CD4-positive, alpha-beta T cell treated with Interleukin-12 subunit alpha and Interleukin-12 subunit beta, for 1 hour (primary cell): ENCODE data around the gene OBP2B.
A peak's percentile ranks its signal among the peaks of the same experiment; 100 is the strongest.
"Not testable (repeated sequence)": the region's sequence is repeated elsewhere in the genome, so short reads cannot be mapped to it uniquely, and the experiment has no call there.

Source experiments
- DNase-seq: peaks from one replicate; pipeline ENCODE4 v3.0.0-alpha.2; 2020

OBP2B gene

GRCh38 chr9:133200631-133201030 lies 8.4 kb downstream of the OBP2B start:
- no peak for DNase-seq

GRCh38 chr9:133199648-133200321 lies 9.3 kb downstream of the OBP2B start:
- DNase-seq, result peak; percentile 54

GRCh38 chr9:133195029-133195428 lies 14.0 kb downstream of the OBP2B start:
- no peak for DNase-seq

GRCh38 chr9:133194597-133194996 lies 14.5 kb downstream of the OBP2B start:
- no peak for DNase-seq

GRCh38 chr9:133191989-133192388 lies 17.1 kb downstream of the OBP2B start:
- DNase-seq, result no peak

- DNase-seq, result no peak
These were observed 19.2 kb downstream of the OBP2B start for GRCh38 chr9:133189826-133190225.

GRCh38 chr9:133188843-133189180 lies 20.2 kb downstream of the OBP2B start:
- no peak for DNase-seq

- no peak for DNase-seq
These were observed 20.8 kb downstream of the OBP2B start for GRCh38 chr9:133188006-133188842.

GRCh38 chr9:133187561-133188005 lies 21.5 kb downstream of the OBP2B start:
- DNase-seq, result no peak

- DNase-seq, result no peak
These were observed 22.3 kb downstream of the OBP2B start for GRCh38 chr9:133186736-133187135.

GRCh38 chr9:133184971-133185370 lies 24.1 kb downstream of the OBP2B start:
- DNase-seq, result peak; percentile 49

- DNase-seq, result no peak
These were observed 26.9 kb downstream of the OBP2B start for GRCh38 chr9:133182151-133182550.

- DNase-seq, result no peak
These were observed 27.5 kb downstream of the OBP2B start for GRCh38 chr9:133181561-133181960.

- no peak for DNase-seq
These were observed 28.1 kb downstream of the OBP2B start for GRCh38 chr9:133180953-133181352.

GRCh38 chr9:133173056-133173455 lies 36.0 kb downstream of the OBP2B start:
- DNase-seq, result no peak

- no peak for DNase-seq
These were observed 37.7 kb downstream of the OBP2B start for GRCh38 chr9:133171161-133171961.

- DNase-seq, result no peak
These were observed 38.3 kb downstream of the OBP2B start for GRCh38 chr9:133170716-133171115.

GRCh38 chr9:133169687-133170086 lies 39.4 kb downstream of the OBP2B start:
- DNase-seq, result not testable (repeated sequence)

- no peak for DNase-seq
These were observed 39.9 kb downstream of the OBP2B start for GRCh38 chr9:133169102-133169501.

- no peak for DNase-seq
These were observed 40.6 kb downstream of the OBP2B start for GRCh38 chr9:133168432-133168831.

GRCh38 chr9:133167769-133168168 lies 41.3 kb downstream of the OBP2B start:
- DNase-seq, result no peak

- no peak for DNase-seq
These were observed 41.8 kb downstream of the OBP2B start for GRCh38 chr9:133167096-133167730.

GRCh38 chr9:133166392-133166791 lies 42.7 kb downstream of the OBP2B start:
- DNase-seq, result no peak
